ENCODE data around the gene PLEKHS1. TPM values are rescaled to one million over a fixed set of nuclear protein-coding genes. Genes with fewer than 3 reads are reported as not detected.
A peak's percentile ranks its signal among the peaks of the same experiment; 100 is the strongest.

PLEKHS1 gene
- total RNA-seq, 1 experiment from 2014 or later, result not detected

- H2BK5ac ChIP-seq (ENCODE audit: insufficient read length, low read length), result no peak overlapping the region
- H3K23me2 ChIP-seq (ENCODE audit: insufficient read length, low read depth, low read length, poor library complexity, severe bottlenecking), result no peaks in the 10 kb centered on the region
- H4K91ac ChIP-seq (ENCODE audit: insufficient read length, low read depth, low read length), result no peak overlapping the region
- H3K27me3 ChIP-seq (ENCODE audit: insufficient read depth, low read length), result no peaks in the 10 kb centered on the region
- H4K20me1 ChIP-seq (ENCODE audit: control insufficient read depth, insufficient read depth, insufficient read length), result no peaks in the 10 kb centered on the region
- no peak overlapping the region for H3K27ac ChIP-seq (ENCODE audit: insufficient read length, low read depth, low read length)
- no peak overlapping the region for H2AFZ ChIP-seq (ENCODE audit: low read length)
- H4K8ac ChIP-seq (replicated peaks; ENCODE audit: insufficient read length, low read depth, low read length), result no peak overlapping the region
- H2BK120ac ChIP-seq (ENCODE audit: low read depth, low read length, poor library complexity, severe bottlenecking), result no peak overlapping the region
- no peaks in the 10 kb centered on the region for H3K27me3 Mint-ChIP-seq (ENCODE audit: low read depth)
- no peak overlapping the region for H2AK5ac ChIP-seq (ENCODE audit: insufficient read length, low read length)
- H3K79me2 ChIP-seq (ENCODE audit: insufficient read depth, low read length), result no peaks in the 10 kb centered on the region
- H3K4me2 ChIP-seq (ENCODE audit: insufficient read depth, insufficient read length, low read length), result no peak overlapping the region
- no peak overlapping the region for H3T11ph ChIP-seq (ENCODE audit: low read length)
- H3K4me1 Mint-ChIP-seq, result no peaks in the 10 kb centered on the region
- no peaks in the 10 kb centered on the region for H3K9me3 ChIP-seq (ENCODE audit: control insufficient read depth, low read depth, low read length)
- no CpG with 5 or more reads among the region's 21 CpGs for WGBS (ENCODE audit: extremely low coverage, insufficient read length, low lambda C conversion rate)
- H3K18ac ChIP-seq (ENCODE audit: insufficient read length, low read depth, low read length), result no peak overlapping the region
- H3K79me1 ChIP-seq (ENCODE audit: insufficient read depth, low read depth, low read length, poor library complexity, severe bottlenecking), result no peaks in the 10 kb centered on the region
- no peak overlapping the region for H3K23ac ChIP-seq (ENCODE audit: insufficient read length, low read depth, low read length)
- H3K4me3 Mint-ChIP-seq, result no peak overlapping the region
- no peak overlapping the region for H3K9ac ChIP-seq (ENCODE audit: extremely low read depth, insufficient read length, low read length)
- no peak for DNase-seq
- no peak overlapping the region for H2BK20ac ChIP-seq (ENCODE audit: low read depth, low read length, poor library complexity, severe bottlenecking)
- peak overlapping the region in 1 of 3 experiments; percentile 14; a peak in 2 of 7 replicates for H3K27ac Mint-ChIP-seq
- no peak overlapping the region for H3K56ac ChIP-seq (ENCODE audit: insufficient read length, low read depth, low read length)
- H3K9me3 Mint-ChIP-seq, result no peaks in the 10 kb centered on the region
- no peak overlapping the region for H3K14ac ChIP-seq (ENCODE audit: insufficient read depth, low read length)
- H4K5ac ChIP-seq (ENCODE audit: insufficient read length, low read depth, low read length), result no peak overlapping the region
- H3K36me3 Mint-ChIP-seq (ENCODE audit: insufficient read depth in 1 of 3, low read depth in 3 of 3), result peaks cover 0 to 2% (median 0%) of the 10 kb centered on the region in 3 experiments; a peak in 3 of 7 replicates
- no peak overlapping the region for H2BK15ac ChIP-seq (ENCODE audit: low read depth, low read length)
- no peak overlapping the region for H3K4ac ChIP-seq (ENCODE audit: low read depth, low read length)
- no peak overlapping the region for H2BK12ac ChIP-seq (ENCODE audit: insufficient read length, low read depth, low read length)
- H3K4me1 ChIP-seq (ENCODE audit: insufficient read depth, low read length), result no peaks in the 10 kb centered on the region; the same call in 1 of the 2 replicates
- no peak for TF ChIP-seq CTCF (conservative IDR thresholded peaks at IDR 0.05)
Observed at GRCh38 chr10:113718969-113719822, 32.3 kb upstream of the PLEKHS1 start.
